T follicular helper cell (primary cell): ENCODE measurements around the gene CTSZ.
"Not testable (repeated sequence)": the region's sequence is repeated elsewhere in the genome, so short reads cannot be mapped to it uniquely, and the experiment has no call there.

ENCODE experiments used
- DNase-seq: peaks from one replicate; pipeline ENCODE4 v3.0.0-alpha.2; 2020; ENCODE audit warnings: low read depth

Gene CTSZ

DNA sequence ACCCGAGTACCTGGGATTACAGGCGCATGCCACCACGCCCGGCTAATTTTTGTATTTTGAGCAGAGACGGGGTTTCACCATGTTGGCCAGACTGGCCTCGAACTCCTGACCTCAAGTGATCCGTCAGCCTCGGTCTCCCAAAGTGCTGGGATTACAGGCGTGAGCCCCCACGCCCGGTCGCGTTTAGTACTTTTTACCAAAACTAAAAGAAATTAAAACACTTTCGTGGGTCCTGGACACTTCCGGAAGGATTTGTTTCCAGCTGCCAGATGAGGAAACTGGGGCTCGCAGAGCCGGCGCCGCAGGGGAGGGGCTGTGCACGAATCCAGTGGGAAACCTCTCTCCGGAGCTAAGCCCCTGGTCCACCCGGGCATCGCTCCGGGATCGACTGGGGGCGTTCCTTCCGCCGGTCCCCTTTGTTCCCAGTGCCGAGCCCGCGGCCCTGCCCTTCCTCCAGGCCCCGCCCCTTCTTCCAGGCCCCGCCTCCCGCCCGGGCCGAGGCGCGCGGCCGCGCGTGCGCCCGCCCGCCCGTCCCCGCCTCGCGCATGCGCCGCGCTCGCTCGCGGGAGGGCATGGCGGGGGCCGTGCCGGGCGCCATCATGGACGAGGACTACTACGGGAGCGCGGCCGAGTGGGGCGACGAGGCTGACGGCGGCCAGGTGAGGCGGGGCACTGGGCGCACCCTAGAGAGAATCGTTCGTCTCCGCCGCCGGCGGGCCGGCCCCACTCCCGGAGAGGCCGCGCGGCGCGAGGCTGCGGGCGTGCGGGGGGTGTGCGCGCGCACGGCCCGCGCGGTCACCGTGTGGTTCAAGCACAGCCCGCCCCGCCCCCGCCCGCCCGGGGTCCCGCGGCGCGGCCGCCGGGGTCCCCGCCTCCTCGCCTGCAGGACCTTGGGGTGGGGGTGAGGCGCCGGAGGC is 26.1 kb downstream of the CTSZ start, which contains the start of gene NELFCD:
TSS of gene NELFCD (plus strand) at position 546 of the 917 bp plus-strand sequence. CDS start at position 600, 54 bp downstream.
- DNase-seq, result peak; percentile 84

DNA sequence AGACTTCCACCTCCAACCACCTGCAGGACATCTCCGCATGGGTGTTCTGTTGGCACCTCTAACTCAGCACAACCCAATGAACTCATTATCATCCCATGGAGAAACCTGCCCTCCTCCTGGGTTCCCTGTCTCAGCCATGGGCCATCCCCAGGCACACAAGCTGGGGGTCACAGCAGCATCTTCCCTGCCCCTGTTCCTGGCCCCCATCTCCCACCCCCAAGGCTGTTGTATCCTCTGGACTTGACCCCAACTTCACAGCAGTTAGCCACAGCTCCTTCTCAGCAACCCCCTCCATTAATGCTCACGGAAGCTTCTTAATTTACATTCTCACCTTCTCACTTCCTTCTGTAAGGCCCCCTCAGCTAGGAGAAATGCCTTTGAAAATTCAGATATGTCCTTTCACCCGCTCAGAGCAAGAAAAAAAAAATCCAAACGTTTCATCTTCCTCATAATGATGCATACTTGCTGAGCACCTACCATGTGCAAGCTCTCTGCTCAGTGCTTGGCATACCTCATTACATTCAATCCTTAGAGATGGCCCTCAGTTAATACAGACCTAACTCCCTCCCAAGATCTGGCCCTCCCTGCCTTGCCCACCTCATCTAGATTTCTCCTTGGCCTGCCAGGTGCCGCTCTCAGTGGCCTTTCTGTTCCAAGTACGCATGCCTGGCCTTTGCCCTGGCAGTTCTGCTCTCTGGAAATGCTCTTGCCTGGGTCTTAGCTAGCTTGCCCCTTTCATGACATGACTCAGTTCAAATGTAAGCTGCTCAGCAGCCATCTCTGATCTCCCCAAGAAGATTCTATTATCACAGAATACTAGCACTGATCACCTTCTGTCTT is 28.5 kb downstream of the CTSZ start:
- DNase-seq, result no peak

DNA sequence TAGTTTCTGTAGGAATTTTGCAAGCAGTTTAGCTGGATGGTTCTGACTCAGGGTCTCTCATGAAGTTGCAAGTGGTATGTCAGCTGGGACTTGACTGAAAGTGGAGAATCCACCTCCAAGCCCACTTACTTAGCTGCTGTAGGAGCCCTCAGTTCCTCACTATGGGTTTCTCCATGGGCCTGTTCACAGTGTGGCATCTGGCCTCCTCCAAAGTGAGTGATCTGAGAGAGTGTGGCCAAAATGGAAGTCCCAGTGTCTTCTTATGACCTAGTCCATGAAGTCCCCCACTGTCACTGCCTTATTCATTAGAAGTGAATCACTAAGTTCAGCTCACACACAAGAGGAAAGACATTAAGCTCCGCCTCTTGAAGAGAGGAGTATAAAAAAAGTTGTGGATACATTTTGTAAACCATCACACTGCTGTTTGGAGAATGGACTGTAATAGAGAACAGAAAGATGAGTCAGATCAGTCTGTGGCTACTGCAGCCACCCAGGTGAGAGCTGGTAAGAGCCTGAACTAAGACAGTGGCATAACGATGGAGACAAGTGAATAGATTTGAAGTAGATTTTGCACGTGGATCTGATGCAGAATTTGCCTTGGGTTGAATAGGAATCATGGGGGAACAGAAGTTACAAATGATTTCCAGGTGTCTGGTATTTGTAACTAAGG is 30.9 kb downstream of the CTSZ start:
- DNase-seq, result no peak

DNA sequence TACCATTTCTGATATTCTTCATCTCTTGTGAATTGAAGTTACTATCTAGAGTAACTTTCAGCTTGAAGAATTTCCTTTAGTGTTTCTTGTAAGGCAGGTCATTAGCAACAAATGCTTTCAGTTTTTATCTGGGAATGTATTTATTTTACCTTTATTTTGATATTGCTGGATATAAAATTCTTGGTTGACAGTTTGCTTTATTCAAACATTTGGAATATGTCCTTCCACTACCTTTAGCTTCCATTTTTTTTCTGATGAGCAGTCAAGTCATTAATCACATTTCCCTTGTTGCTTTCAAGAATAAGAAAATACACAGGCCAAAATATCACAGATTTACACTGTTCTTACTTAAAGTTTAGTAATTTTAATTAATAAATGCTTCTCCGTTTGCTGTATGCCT is 31.7 kb downstream of the CTSZ start:
- no peak for DNase-seq

DNA sequence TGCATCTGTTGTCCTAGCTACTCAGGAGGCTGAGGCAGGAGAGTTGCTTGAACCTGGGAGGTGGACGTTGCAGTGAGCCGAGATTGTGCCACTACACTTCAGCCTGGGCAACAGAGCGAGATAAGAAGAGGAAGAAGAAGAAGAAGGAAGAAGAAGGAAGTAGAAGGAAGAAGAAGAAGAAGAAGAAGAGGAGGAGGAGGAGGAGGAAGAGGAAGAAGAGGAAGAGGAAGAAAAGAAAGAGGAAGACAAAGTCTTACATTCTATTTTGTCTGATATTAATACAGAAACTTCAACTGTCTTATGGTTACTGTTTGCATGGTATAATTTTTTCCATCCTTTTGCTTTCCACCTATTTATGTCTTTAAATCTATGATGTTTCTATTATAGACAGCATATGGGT is 33.2 kb downstream of the CTSZ start:
- no peak for DNase-seq

DNA sequence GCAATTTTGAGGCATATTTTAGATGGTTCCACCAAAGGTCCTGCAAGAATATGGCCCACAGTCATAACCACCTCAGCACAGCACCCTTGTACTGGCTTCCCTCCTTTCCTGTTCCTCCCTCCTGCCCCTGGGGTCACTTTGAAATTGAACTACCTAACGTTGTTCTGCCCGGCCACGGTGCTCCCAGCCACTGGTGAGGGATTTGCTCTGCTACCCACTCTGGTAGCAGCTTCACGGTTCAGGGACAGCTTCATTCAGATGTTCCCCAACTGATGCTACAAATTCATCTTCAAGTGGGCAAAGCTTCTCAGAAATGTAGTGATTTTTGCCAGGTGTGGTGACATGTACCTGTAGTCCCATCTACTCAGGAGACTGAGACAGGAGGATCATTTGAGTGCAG is 33.9 kb downstream of the CTSZ start:
- no peak for DNase-seq

DNA sequence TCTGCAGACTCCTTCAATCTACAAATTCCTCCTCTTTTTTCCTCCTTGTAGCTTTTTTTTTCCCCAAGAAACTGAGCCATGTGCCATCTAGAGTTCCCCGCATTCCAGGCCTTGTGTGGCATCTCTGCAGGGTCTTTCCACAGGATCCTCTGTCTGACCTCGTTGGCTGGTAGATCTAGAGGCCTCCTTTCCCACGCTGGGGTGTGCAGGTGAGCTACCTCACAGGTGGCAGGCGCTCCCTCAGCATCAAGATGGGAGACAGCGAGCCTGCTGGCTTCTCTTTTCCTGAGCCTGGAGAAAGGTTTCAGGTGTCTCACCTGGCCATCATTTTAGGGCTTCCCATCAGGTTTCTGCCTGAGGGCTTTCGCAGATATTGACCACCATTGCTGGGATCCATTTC is 35.6 kb downstream of the CTSZ start:
- no peak for DNase-seq

DNA sequence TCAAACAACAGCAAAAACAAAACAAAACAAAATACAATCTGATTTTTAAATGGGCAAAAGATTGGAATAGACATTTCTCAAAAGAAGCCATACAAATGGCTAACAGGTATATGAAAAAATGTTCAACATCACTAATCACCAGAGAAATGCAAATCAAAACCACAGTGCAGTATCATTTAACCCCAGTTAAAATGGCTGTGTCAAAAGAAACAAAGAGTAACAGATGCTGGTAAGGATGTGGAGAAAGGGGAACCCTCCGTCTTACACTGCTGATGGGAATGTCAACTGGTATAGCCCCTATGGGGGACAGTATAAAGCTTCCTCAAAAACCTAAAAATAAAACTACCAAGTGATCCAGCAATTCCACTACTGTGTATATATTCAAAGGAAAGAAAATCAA is 36.9 kb downstream of the CTSZ start:
- DNase-seq, result no peak

DNA sequence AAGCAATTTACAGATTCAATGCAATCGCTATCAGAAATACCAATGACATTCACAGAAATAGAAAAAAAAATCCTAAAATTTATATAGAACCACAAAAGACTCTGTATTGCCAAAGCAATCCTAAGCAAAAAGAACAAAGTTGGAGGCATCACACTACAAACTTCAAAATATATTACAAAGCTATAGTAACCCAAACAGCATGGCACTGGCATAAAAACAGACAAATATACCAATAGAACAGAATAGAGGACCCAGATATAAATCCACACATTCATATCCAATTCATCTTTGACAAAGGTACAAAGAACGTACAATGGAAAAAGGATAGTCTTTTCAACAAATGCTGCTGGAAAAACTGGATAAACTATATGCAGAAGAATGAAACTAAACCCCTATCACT is 37.6 kb downstream of the CTSZ start:
- no peak for DNase-seq

DNA sequence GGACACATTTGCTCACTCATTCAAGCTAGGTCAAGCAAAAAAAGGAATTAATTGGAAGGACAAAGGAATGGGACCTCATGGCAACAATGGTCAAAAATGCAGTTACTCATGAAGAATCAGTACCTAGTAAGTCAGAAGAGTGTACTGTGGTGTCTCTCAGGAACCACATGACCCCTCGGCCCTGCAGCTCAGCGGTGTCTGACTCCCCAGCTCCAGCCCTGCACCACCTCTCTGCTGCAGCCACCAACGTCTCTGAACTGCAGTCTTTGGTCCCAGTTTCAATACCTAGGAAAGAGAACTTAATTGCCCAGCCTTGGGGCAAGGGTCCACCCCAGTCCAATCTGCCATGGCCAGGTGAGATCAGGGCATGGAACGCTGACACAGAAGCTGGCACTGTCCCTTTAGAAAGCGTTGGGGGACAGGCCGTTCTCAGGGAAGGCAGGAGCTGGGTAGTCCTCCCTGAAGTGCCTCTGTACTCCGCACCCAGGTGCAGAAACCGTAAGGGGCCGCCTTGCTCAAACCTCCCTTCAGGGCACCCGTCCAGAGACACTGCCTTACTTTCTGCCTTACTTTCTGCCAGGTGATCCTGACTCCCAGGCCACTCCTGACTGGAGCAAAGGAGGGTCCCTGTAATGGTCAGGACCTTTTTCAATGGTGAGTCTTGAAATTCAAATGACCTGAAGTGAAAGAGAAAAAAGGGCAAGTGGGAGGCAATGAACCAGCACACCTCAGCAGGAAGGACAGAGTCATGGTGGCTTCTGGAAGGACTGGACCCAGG is 39.2 kb downstream of the CTSZ start:
- DNase-seq, result no peak

DNA sequence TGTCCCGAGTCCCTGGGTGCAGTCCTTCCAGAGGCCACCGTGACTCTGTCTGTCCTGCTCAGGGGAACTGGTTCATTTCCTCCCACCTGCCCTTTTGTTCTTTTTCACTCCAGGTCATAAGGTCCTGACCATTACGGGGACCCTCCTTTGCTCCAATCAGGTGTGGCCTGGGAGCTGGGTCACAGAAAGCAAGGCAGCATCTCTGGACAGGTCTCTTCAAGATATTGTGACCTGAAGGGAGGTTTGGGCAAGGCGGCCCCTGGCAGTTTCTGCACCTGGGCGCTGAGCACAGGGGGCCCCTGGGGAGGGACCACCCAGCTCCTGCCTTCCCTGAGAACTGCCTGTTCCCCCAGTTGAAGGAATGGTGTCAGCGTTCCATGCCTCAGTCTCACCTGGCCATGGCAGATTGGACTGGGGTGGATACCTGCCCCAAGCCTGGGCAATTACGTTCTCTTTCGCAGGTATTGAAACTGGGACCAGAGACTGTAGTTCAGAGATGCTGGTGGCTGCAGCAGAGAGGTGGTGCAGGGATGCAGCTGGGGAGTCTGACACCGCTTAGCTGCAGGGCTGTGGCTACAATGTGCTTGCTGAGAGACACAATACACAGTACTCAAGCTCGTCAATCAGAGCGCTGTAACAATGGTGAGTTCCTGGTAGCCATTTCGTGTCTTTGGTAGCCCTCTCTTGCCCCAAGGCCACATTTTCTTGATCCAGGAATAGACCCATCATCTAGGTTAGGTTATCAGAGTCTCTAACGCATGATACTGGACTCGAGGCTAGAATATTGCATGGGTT is 41.6 kb downstream of the CTSZ start:
- DNase-seq, result no peak

DNA sequence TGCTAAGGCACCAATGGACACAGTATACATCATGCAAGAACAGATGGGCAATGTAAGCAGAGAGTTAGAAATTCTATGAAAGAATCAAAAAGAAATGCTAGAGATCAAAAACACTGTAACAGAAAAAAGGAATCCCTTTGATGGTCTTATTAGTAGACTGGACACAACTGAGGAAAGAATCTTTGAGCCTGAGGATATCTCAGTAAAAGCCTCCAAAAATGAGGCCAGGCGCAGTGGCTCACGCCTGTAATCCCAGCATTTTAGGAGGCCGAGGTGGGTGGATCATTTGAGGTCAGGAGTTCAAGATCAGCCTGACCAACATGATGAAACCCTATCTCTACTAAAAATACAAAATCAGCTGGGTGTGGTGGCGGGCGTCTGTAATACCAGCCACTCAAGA is 43.1 kb downstream of the CTSZ start:
- DNase-seq, result not testable (repeated sequence)

DNA sequence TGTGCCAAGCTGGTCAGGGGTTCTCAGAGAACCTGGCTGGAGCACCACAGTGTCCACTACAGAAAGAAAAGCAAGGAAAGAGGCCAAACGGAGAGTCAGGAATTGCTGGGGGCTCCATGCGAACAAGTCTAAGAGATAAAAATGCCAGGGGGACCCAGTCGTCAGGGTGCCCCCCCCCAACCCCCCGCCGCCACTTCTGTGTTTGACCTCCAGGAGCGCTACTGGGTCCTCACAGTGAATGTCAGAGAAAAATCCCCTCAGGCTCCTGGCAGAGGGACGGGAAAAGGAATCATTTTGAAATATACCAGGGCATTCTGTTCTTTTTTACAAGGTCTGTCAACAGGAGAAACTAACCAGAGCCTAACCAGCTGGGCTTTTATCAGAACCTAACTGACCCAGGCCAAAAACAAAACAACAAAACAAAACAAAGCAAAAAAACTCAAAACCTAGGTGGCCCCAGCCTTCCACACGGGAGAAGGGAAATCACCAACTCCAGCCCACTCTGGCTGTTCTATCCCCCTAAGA is 43.9 kb downstream of the CTSZ start:
- DNase-seq, result no peak

DNA sequence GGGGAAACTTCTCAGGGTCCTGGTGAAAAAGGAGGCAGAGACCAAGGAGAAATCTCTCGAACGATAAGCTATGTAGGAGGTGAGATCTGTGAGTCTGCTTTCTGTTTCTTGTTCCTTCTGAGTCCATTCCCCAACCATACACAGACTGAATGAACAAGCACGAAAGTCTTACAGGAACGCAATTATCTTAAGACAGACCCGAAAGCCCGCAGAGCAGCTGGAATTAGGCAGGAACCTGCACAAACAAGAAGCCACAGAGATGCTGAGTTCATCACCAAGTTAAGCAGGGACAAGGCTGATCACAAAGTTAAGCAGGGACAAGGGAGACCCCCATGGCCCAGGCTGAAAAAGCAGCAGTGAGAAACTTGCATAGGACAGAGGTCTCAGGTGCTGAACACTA is 47.4 kb downstream of the CTSZ start:
- no peak for DNase-seq

DNA sequence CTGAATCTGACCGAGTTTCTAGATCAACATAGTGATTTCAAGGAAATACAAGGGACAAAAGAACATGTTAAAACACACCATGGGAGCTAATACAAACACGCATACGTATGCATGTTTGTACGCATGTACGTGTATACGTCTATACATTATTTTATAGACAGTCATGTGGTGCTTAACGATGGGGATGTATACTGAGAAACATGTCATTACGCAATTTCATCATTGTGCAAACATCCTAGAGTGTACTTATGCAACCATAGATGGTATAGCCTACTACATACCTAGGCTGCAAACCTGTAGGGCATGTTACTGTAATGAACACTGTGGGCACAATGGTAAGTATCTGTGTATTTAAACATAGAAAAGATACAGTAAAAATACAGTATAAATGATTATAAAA is 51.0 kb downstream of the CTSZ start:
- DNase-seq, result no peak

DNA sequence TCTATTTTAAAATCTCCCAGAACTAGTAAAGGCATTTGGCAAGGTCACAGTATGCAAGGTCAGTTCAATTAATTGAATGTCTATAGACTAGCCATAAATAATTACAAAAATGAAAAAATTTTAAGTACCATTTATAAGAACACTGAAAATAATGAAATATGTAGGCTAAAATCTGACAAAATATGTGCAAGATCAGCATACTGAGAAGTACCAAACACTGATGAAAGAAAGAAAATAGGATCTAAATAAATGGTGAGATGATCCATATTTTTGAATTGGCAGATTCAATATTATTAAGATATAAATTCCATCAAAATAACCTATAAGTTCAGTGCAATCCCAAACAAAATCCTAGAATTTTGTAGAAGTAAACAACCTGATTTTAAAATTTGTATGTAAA is 54.0 kb downstream of the CTSZ start:
- no peak for DNase-seq

DNA sequence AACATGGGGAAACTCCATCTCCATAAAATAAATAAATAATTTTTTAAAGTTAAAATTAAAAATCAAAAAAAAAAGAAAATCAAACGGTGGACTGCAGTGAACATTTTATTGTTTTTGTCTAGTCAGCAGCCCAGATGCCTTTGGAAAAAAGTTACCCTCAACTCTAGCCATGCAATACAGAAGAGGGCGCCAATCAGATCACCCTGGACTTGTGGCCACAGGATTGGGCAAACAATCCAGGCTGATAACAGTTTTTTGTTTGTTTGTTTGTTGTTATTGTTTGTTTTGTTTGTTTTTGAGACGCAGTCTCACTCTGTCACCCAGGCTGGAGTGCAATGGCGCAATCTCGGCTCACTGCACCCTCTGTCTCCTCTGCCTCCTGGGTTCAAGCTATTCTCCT is 56.5 kb downstream of the CTSZ start:
- DNase-seq, result no peak

DNA sequence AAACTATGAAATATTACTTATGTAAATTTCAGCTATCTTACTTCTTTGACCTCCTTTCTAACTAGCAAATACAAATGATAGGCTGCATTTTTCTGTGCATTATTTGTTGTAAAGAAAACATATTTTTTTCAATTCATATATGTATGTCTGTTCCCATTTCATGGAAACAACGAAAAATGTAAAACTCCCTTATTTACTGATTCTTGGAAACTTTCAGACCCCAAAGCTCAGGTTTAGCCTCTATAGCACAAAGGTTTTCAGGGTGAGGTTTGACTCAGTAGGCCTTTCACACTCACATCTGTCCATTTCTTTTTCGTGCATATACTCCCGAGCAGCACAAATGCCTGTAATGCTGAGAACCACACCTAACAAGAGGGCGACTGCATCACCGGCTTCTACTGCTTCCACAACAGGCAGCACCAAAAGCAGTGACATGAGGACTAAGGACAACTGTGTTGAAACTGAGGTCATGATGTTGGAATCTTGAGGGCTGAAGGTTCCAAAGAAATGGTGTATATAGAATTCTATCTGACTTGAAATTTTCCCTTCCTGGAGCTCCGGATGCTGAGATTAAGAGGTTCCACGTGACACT is 59.2 kb downstream of the CTSZ start:
- DNase-seq, result not testable (repeated sequence)

DNA sequence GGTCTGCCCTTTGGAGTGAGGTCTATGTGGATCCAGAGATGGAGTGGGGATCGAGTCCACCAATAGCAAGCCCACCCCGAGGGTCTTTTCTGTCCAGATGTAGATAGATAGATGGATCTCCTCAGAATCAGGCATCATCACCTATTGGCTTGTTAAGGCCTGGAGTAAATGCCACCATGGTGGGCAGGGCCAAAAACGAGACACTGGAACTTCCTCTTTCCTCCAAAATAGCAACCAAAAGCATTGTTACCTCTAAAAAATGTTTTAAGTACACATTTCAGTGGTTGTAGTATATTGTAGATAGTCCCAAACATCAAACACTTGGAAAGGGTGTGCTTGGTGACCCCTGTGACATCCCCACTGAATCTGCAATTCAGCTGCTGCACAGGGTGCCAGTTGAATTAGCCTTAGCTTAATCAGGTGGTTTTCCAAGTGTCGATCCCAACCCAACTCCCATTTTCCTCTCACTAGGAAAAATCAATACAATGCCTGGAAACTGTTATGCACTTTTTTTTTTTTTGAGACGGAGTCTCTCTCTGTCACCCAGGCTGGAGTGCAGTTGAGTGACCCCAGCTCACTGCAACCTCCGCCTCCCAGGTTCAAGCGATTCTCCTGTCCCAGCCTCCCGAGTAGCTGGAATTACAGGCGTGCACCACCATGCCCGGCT is 61.0 kb downstream of the CTSZ start:
- no peak for DNase-seq
